Activated naive CD4-positive, alpha-beta T cell treated with anti-CD3 and anti-CD28 coated beads for 36 hours (primary cell): ENCODE results near the gene LSM3. TPM values are rescaled to one million over a fixed set of nuclear protein-coding genes. Genes with fewer than 3 reads are reported as not detected.

Experiments used
- CTCF ChIA-PET: fragments of 350-600 bp; sonication (Branson Sonifier 250); formaldehyde crosslinking; loops from one replicate; lab custom pipeline; 2021; ENCODE audit warnings: antibody characterized with exemption; lab: Charles Lee
- DNase-seq: peaks from one replicate; pipeline ENCODE4 v3.0.0-alpha.2; 2020
- H3K27ac Mint-ChIP-seq: one replicate; pipeline ENCODE4 v1.8.0; 2021; ENCODE audit warnings: mild to moderate bottlenecking, mixed read lengths
- H3K27me3 Mint-ChIP-seq: one replicate; pipeline ENCODE4 v1.8.0; 2021; ENCODE audit warnings: low read depth, mixed read lengths
- H3K36me3 Mint-ChIP-seq: one replicate; pipeline ENCODE4 v1.8.0; 2021; ENCODE audit warnings: low read depth, mixed read lengths
- H3K4me1 Mint-ChIP-seq: one replicate; pipeline ENCODE4 v1.8.0; 2021; ENCODE audit warnings: low read depth, mixed read lengths
- H3K4me3 Mint-ChIP-seq: one replicate; pipeline ENCODE4 v1.8.0; 2021; ENCODE audit warnings: mild to moderate bottlenecking, moderate library complexity, mixed read lengths
- H3K9me3 Mint-ChIP-seq: one replicate; pipeline ENCODE4 v1.8.0; 2021; ENCODE audit warnings: mixed read lengths
- intact Hi-C: fragments of 100-400 bp; cut with micrococcal nuclease; formaldehyde crosslinking; loops from one replicate; pipeline ENCODE4 v1.15.1; 2023
- total RNA-seq, 2 experiments: library from RNA; stranded (reverse); gene quantifications; one replicate each; pipeline ENCODE4 v1.2.3, GENCODE V29; 2021

The LSM3 gene
- 10 to 100 TPM; 26.1 to 26.2 TPM for total RNA-seq

- CTCF ChIA-PET = interaction anchor here (0.9 to 1.9 kb wide), 5 partner anchors 25 to 298 kb away, joined by 3 to 13 read pairs (median 3); partner anchors contain the start of genes CHCHD4, TMEM43 and WNT7A
- intact Hi-C loops = loop anchor here (1.0 to 5.0 kb wide), 11 partner anchors 54 to 1336 kb away; partner anchors contain the start of genes CCDC174, CHCHD4, MRPS25 and NUP210
- Mint-ChIP-seq H3K36me3 (peaks cover 29% of the 10 kb centered on the region), H3K27me3 (no peaks in the 10 kb centered on the region), H3K9me3 (no peaks in the 10 kb centered on the region), H3K4me3 (peak within 1 kb of the TSS; percentile 96), H3K27ac (peak within 1 kb of the TSS; percentile 98), H3K4me1 (peaks cover 63% of the 10 kb centered on the region)
- DNase-seq = peak; percentile 97
Measured at GRCh38 chr3:14178247-14179113, at the start of gene LSM3, which contains the start of gene XPC. LSM3 (plus strand) TSS chr3:14178817; CDS start chr3:14178861, 44 bp downstream. XPC (minus strand) TSS chr3:14178601; CDS start chr3:14178568, 33 bp downstream.

- H3K9me3 Mint-ChIP-seq = no peaks in the 10 kb centered on the region
- CTCF ChIA-PET = no interaction called here
- DNase-seq = no peak
- no peaks in the 10 kb centered on the region for H3K27me3 Mint-ChIP-seq
- H3K4me3 Mint-ChIP-seq = no peak overlapping the region
- peaks cover 28% of the 10 kb centered on the region for H3K4me1 Mint-ChIP-seq
- intact Hi-C loops = loop anchor here (10.0 kb wide), 2 partner anchors 474 to 654 kb away; no protein-coding TSS in a partner anchor
- H3K36me3 Mint-ChIP-seq = peaks cover 29% of the 10 kb centered on the region
- no peak overlapping the region for H3K27ac Mint-ChIP-seq
Measured at GRCh38 chr3:14129296-14129695, 49.3 kb upstream of the LSM3 start.

GRCh38 chr3:14130230-14130629, 48.4 kb upstream of the LSM3 start:
- Mint-ChIP-seq H3K4me3 (no peak overlapping the region), H3K4me1 (peaks cover 28% of the 10 kb centered on the region), H3K9me3 (no peaks in the 10 kb centered on the region), H3K27me3 (no peaks in the 10 kb centered on the region), H3K27ac (no peak overlapping the region), H3K36me3 (peaks cover 29% of the 10 kb centered on the region)
- DNase-seq = no peak
- intact Hi-C loops = no loop called here
- CTCF ChIA-PET = no interaction called here

GRCh38 chr3:14130707-14131106, 47.9 kb upstream of the LSM3 start:
- CTCF ChIA-PET = no interaction called here
- no peak overlapping the region for H3K4me3 Mint-ChIP-seq

GRCh38 chr3:14131134-14131533, 47.5 kb upstream of the LSM3 start:
- Mint-ChIP-seq H3K4me3 (no peak overlapping the region), H3K36me3 (peaks cover 31% of the 10 kb centered on the region), H3K4me1 (peaks cover 23% of the 10 kb centered on the region), H3K27me3 (no peaks in the 10 kb centered on the region), H3K27ac (no peak overlapping the region), H3K9me3 (no peaks in the 10 kb centered on the region)
- CTCF ChIA-PET = no interaction called here
- intact Hi-C loops = no loop called here
- no peak for DNase-seq

More at GRCh38 chr3:14130707-14131106, 47.9 kb upstream of the LSM3 start:
- Mint-ChIP-seq H3K36me3 (peaks cover 29% of the 10 kb centered on the region), H3K27ac (no peak overlapping the region), H3K4me1 (peaks cover 27% of the 10 kb centered on the region), H3K27me3 (no peaks in the 10 kb centered on the region), H3K9me3 (no peaks in the 10 kb centered on the region)
- no peak for DNase-seq
- intact Hi-C loops = no loop called here

GRCh38 chr3:14132120-14132519, 46.5 kb upstream of the LSM3 start:
- intact Hi-C loops = no loop called here
- Mint-ChIP-seq H3K9me3 (no peaks in the 10 kb centered on the region), H3K27ac (no peak overlapping the region), H3K36me3 (peaks cover 31% of the 10 kb centered on the region), H3K4me1 (peaks cover 13% of the 10 kb centered on the region), H3K4me3 (no peak overlapping the region), H3K27me3 (no peaks in the 10 kb centered on the region)
- DNase-seq = no peak
- CTCF ChIA-PET = no interaction called here

GRCh38 chr3:14132689-14133088, 45.9 kb upstream of the LSM3 start:
- Mint-ChIP-seq H3K4me3 (no peak overlapping the region), H3K27ac (no peak overlapping the region), H3K9me3 (no peaks in the 10 kb centered on the region), H3K27me3 (no peaks in the 10 kb centered on the region), H3K4me1 (peaks cover 9% of the 10 kb centered on the region), H3K36me3 (peaks cover 31% of the 10 kb centered on the region)
- DNase-seq = no peak
- intact Hi-C loops = no loop called here
- CTCF ChIA-PET = no interaction called here

GRCh38 chr3:14133188-14133800, 45.3 kb upstream of the LSM3 start:
- Mint-ChIP-seq H3K36me3 (peaks cover 28% of the 10 kb centered on the region), H3K4me1 (peaks cover 4% of the 10 kb centered on the region), H3K4me3 (no peak overlapping the region), H3K9me3 (no peaks in the 10 kb centered on the region), H3K27me3 (no peaks in the 10 kb centered on the region), H3K27ac (no peak overlapping the region)
- DNase-seq = no peak
- CTCF ChIA-PET = no interaction called here
- intact Hi-C loops = no loop called here

GRCh38 chr3:14133876-14134275, 44.7 kb upstream of the LSM3 start:
- Mint-ChIP-seq H3K27ac (no peak overlapping the region), H3K4me1 (peaks cover 2% of the 10 kb centered on the region), H3K4me3 (no peak overlapping the region), H3K27me3 (no peaks in the 10 kb centered on the region), H3K36me3 (peaks cover 24% of the 10 kb centered on the region), H3K9me3 (no peaks in the 10 kb centered on the region)
- CTCF ChIA-PET = no interaction called here
- no peak for DNase-seq
- intact Hi-C loops = no loop called here

- Mint-ChIP-seq H3K4me3 (no peak overlapping the region), H3K36me3 (peaks cover 22% of the 10 kb centered on the region), H3K4me1 (no peaks in the 10 kb centered on the region), H3K9me3 (no peaks in the 10 kb centered on the region), H3K27ac (no peak overlapping the region), H3K27me3 (no peaks in the 10 kb centered on the region)
- CTCF ChIA-PET = no interaction called here
- intact Hi-C loops = no loop called here
- DNase-seq = no peak
Measured at GRCh38 chr3:14134291-14134690, 44.3 kb upstream of the LSM3 start.

GRCh38 chr3:14135581-14135980, 43.0 kb upstream of the LSM3 start:
- CTCF ChIA-PET = no interaction called here

GRCh38 chr3:14137004-14137403, 41.6 kb upstream of the LSM3 start:
- Mint-ChIP-seq H3K4me1 (peaks cover 17% of the 10 kb centered on the region), H3K27ac (no peak overlapping the region), H3K4me3 (no peak overlapping the region), H3K27me3 (no peaks in the 10 kb centered on the region), H3K36me3 (peaks cover 15% of the 10 kb centered on the region), H3K9me3 (no peaks in the 10 kb centered on the region)
- CTCF ChIA-PET = interaction anchor here (1.5 kb wide), 1 partner anchor 12 kb away, joined by 4 read pairs; the partner anchor contains the start of genes CHCHD4 and TMEM43
- intact Hi-C loops = no loop called here
- no peak for DNase-seq

More at GRCh38 chr3:14135581-14135980, 43.0 kb upstream of the LSM3 start:
- Mint-ChIP-seq H3K27me3 (no peaks in the 10 kb centered on the region), H3K36me3 (peaks cover 19% of the 10 kb centered on the region), H3K27ac (no peak overlapping the region), H3K4me1 (peaks cover 4% of the 10 kb centered on the region), H3K4me3 (no peak overlapping the region), H3K9me3 (no peaks in the 10 kb centered on the region)
- intact Hi-C loops = no loop called here
- DNase-seq = no peak
